GM12801 (cell line): ENCODE data around the gene SMIM36.

Experiments
- CTCF ChIP-seq: IDR thresholded peaks from one replicate; pipeline ENCODE4 v1.5.1; 2011; ENCODE audit warnings: control low read depth; ENCODE audit not compliant: insufficient read length; ENCODE audit errors: extremely low read depth

The SMIM36 gene

GRCh38 chr17:55456307-55457240, 54.7 kb downstream of the SMIM36 start:
- TF ChIP-seq CTCF, result no peak

GRCh38 chr17:55454906-55455474, 56.3 kb downstream of the SMIM36 start:
- no peak for TF ChIP-seq CTCF

GRCh38 chr17:55453839-55454557, 57.3 kb downstream of the SMIM36 start:
- no peak for TF ChIP-seq CTCF

GRCh38 chr17:55452139-55452790, 59.0 kb downstream of the SMIM36 start:
- TF ChIP-seq CTCF, result no peak

GRCh38 chr17:55451758-55452138, 59.5 kb downstream of the SMIM36 start:
- TF ChIP-seq CTCF, result no peak

- TF ChIP-seq CTCF, result no peak
Observed at GRCh38 chr17:55451203-55451641, 60.0 kb downstream of the SMIM36 start.

- no peak for TF ChIP-seq CTCF
Observed at GRCh38 chr17:55450232-55450825, 60.9 kb downstream of the SMIM36 start.
